Measurements from ENCODE around the gene OPN3.

The OPN3 gene

DNA sequence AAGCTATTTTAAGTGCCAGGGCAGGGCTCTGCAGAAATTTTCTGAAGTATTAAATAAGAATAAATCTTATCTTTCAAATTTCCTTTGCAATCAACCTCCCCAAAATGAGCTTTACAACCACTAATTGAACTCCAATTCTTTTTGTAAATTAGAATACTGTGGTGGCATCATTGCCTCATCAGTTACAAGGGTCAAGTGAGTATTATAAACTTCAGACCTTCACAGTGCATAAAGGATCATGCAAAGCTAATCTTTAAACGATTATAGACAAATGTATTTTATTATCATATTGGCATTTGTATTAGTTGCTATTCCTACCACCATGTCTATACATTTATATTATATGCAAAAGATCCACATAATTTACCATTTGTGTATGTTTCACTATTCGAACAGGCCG, 7.2 kb downstream of the OPN3 start:
- H3K9me3 ChIP-seq: no peaks in the 10 kb centered on the region
- H3K27ac ChIP-seq: no peak overlapping the region
- H3K27me3 ChIP-seq: no peaks in the 10 kb centered on the region
- H3K4me1 ChIP-seq (ENCODE audit: control insufficient read depth in 1 of 2, insufficient read depth in 1 of 2, low read depth in 1 of 2, low read length in 1 of 2): peaks cover 9 to 11% of the 10 kb centered on the region in 2 experiments
- TF ChIP-seq, protein P1, sequence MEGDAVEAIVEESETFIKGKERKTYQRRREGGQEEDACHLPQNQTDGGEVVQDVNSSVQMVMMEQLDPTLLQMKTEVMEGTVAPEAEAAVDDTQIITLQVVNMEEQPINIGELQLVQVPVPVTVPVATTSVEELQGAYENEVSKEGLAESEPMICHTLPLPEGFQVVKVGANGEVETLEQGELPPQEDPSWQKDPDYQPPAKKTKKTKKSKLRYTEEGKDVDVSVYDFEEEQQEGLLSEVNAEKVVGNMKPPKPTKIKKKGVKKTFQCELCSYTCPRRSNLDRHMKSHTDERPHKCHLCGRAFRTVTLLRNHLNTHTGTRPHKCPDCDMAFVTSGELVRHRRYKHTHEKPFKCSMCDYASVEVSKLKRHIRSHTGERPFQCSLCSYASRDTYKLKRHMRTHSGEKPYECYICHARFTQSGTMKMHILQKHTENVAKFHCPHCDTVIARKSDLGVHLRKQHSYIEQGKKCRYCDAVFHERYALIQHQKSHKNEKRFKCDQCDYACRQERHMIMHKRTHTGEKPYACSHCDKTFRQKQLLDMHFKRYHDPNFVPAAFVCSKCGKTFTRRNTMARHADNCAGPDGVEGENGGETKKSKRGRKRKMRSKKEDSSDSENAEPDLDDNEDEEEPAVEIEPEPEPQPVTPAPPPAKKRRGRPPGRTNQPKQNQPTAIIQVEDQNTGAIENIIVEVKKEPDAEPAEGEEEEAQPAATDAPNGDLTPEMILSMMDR (IDR thresholded peaks at IDR 0.05): no peak
- H3K4me3 ChIP-seq (ENCODE audit: low read depth in 1 of 2, low read length in 1 of 2): no peak overlapping the region
- no peaks in the 10 kb centered on the region for H3K36me3 ChIP-seq

DNA sequence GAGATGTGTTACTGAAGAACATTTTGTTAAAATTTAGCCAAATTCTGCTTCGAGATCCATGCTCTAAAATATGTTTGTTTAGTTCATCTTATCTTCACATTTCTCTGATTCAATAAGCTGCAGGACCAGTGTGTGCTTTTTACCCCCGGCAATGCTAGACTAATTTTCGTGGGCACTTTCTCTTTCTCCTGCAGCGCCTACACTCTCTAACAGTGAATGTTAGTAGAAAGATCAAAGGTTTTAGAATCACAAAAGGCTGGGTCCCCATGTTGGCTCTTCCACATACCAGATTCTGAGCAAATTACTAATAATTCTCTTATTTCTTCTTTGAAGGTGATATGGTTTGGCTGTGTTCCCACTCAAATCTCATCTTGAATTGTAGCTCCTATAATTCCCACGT, 8.5 kb downstream of the OPN3 start:
- H3K4me1 ChIP-seq (ENCODE audit: control insufficient read depth in 1 of 2, insufficient read depth in 1 of 2, low read depth in 1 of 2, low read length in 1 of 2): peaks cover 11 to 12% of the 10 kb centered on the region in 2 experiments
- no peaks in the 10 kb centered on the region for H3K27me3 ChIP-seq
- no peaks in the 10 kb centered on the region for H3K9me3 ChIP-seq
- no peak overlapping the region for H3K27ac ChIP-seq
- H3K4me3 ChIP-seq (ENCODE audit: low read depth in 1 of 2, low read length in 1 of 2): no peak overlapping the region
- H3K36me3 ChIP-seq: no peaks in the 10 kb centered on the region
- TF ChIP-seq, protein P1 (IDR thresholded peaks at IDR 0.05): no peak

DNA sequence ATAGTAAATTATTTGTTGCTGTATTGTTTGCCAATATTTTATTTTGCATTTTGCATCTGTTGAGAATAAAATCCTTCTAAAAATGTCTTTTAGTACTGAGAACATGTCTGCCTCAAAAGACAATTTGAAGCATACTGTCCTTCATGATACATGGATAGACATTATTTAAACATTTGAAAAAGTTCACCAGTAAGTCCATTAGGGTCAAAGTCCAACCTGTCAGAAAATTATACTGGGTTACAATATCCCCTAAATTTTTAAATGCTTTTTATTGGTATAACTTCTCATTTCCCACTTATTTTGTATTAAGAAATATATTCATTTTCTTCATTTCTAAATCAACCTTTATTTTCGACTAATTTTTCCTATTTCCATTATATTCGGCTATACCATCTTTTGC, 9.3 kb downstream of the OPN3 start:
- H3K27me3 ChIP-seq: no peaks in the 10 kb centered on the region
- H3K4me3 ChIP-seq (ENCODE audit: low read depth in 1 of 2, low read length in 1 of 2): no peak overlapping the region
- H3K4me1 ChIP-seq (ENCODE audit: control insufficient read depth in 1 of 2, insufficient read depth in 1 of 2, low read depth in 1 of 2, low read length in 1 of 2): peaks cover 11 to 12% of the 10 kb centered on the region in 2 experiments
- no peaks in the 10 kb centered on the region for H3K9me3 ChIP-seq
- no peak overlapping the region for H3K27ac ChIP-seq
- TF ChIP-seq, protein P1 (IDR thresholded peaks at IDR 0.05): no peak
- H3K36me3 ChIP-seq: no peaks in the 10 kb centered on the region

DNA sequence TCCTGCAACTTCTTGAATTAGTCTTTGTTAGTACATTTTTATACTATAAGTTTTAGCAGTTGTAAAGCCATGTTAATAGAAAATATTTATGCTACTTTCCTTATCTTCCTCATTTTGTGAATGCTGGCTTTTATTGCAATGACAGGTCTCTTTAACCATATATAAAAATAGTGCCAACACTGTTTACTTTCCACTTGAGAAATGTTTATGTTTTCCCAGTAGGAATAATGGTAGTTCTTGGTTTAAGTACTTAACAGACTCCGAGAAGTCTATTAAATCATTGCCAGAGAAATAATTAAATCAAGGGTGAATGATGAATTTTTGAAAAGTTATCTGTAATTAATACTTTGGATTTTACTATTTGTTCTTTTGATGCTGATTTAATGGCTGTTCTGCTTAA, 9.7 kb downstream of the OPN3 start:
- Histone ChIP-seq H3K27ac (no peak overlapping the region), H3K27me3 (no peaks in the 10 kb centered on the region), H3K4me1 (ENCODE audit: control insufficient read depth in 1 of 2, insufficient read depth in 1 of 2, low read depth in 1 of 2, low read length in 1 of 2) (peaks cover 11 to 12% of the 10 kb centered on the region in 2 experiments), H3K36me3 (no peaks in the 10 kb centered on the region), H3K9me3 (no peaks in the 10 kb centered on the region), H3K4me3 (ENCODE audit: low read depth in 1 of 2, low read length in 1 of 2) (no peak overlapping the region)
- TF ChIP-seq, protein P1 (IDR thresholded peaks at IDR 0.05): no peak

DNA sequence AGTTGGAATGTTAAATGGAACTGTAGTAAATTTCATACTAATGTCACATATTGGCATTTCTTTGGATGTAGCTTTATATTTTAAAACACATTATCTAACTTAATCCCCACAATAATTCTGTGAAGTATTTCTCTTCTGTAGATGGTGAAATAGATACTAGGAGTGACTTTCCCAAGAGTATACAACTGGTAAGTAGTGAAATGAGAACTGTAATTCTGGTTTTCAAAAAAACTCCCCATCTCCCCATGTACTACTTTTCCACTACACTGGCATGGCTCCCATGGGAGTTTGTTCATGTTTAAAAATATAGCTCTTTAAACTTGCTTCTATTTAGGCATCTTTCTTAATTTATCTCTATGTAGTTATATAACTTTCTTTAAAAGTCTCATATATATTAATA, 10.2 kb downstream of the OPN3 start:
- Histone ChIP-seq H3K27me3 (no peaks in the 10 kb centered on the region), H3K9me3 (no peaks in the 10 kb centered on the region), H3K4me1 (ENCODE audit: control insufficient read depth in 1 of 2, insufficient read depth in 1 of 2, low read depth in 1 of 2, low read length in 1 of 2) (peaks cover 11 to 12% of the 10 kb centered on the region in 2 experiments), H3K36me3 (no peaks in the 10 kb centered on the region), H3K4me3 (ENCODE audit: low read depth in 1 of 2, low read length in 1 of 2) (no peak overlapping the region), H3K27ac (no peak overlapping the region)
- TF ChIP-seq, protein P1 (IDR thresholded peaks at IDR 0.05): no peak
